H1 (cell line): Measurements from ENCODE around the gene FPR2. TPM values are rescaled to one million over a fixed set of nuclear protein-coding genes. Genes with fewer than 3 reads are reported as not detected.

ENCODE experiments used
- CTCF ChIA-PET: fragments of 300-600 bp; sonication (Branson Sonifier 250); formaldehyde crosslinking; loops from one replicate; lab custom pipeline; 2021; ENCODE audit not compliant: partially characterized antibody; lab: Charles Lee
- POLR2A ChIA-PET: fragments of 300-600 bp; sonication (Branson Sonifier 250); formaldehyde crosslinking; loops from one replicate; lab custom pipeline; 2021; ENCODE audit warnings: inconsistent platforms; ENCODE audit not compliant: partially characterized antibody; lab: Charles Lee
- DNase-seq, 2 experiments: peaks; one replicate each; pipeline versions ENCODE4 v3.0.0 to v3.0.0-alpha.2; 2010 to 2022; ENCODE audit warnings: low spot score in 2 of 2, low read depth in 1 of 2, mixed read lengths in 1 of 2
- FAIRE-seq: peaks from 2 replicates; lab custom pipeline; 2011; peaks lifted over from hg19 to GRCh38; lab: Jason Lieb, UNC
- H2AFZ ChIP-seq: 2 replicates; pipeline ENCODE4 v1.8.1; 2012; ENCODE audit warnings: low read length, inconsistent platforms
- H2AK5ac ChIP-seq: 2 replicates; pipeline ENCODE4 v1.6.1; 2013; ENCODE audit warnings: low read depth, low read length
- H2BK120ac ChIP-seq: replicated peaks from 2 replicates; pipeline ENCODE3; 2013; ENCODE audit warnings: low read depth, low read length, inconsistent platforms
- H2BK12ac ChIP-seq: 2 replicates; pipeline ENCODE4 v1.6.1; 2013; ENCODE audit warnings: low read depth, low read length
- H2BK15ac ChIP-seq: 2 replicates; pipeline ENCODE4 v1.6.1; 2013; ENCODE audit warnings: low read length
- H2BK20ac ChIP-seq: 2 replicates; pipeline ENCODE4 v1.6.1; 2013; ENCODE audit warnings: low read length
- H2BK5ac ChIP-seq: 2 replicates; pipeline ENCODE4 v1.6.1; 2013; ENCODE audit warnings: low read depth, low read length
- H3K14ac ChIP-seq: 2 replicates; pipeline ENCODE4 v1.6.1; 2013; ENCODE audit warnings: inconsistent platforms; ENCODE audit not compliant: insufficient read length
- H3K18ac ChIP-seq: 2 replicates; pipeline ENCODE4 v1.6.1; 2013; ENCODE audit warnings: low read length; ENCODE audit errors: extremely low read depth
- H3K23ac ChIP-seq: 2 replicates; pipeline ENCODE4 v1.6.1; 2013; ENCODE audit warnings: inconsistent platforms; ENCODE audit not compliant: insufficient read length
- H3K23me2 ChIP-seq: 2 replicates; pipeline ENCODE4 v1.6.1; 2013; ENCODE audit warnings: low read depth, low read length
- H3K27ac ChIP-seq: 2 replicates; pipeline ENCODE4 v1.6.1; 2011; ENCODE audit warnings: low read depth, low read length, inconsistent platforms
- H3K27me3 ChIP-seq, 4 experiments: replicated peaks in 1 of 4; 1 replicate in 1 of 4; 2 replicates in 3 of 4; pipeline versions ENCODE4 v1.6.1 to v1.8.1; 2011 to 2013; ENCODE audit warnings: low read length in 3 of 4, mild to moderate bottlenecking in 3 of 4, inconsistent platforms in 2 of 4, mixed read lengths in 2 of 4, moderate library complexity in 1 of 4; ENCODE audit not compliant: control insufficient read depth in 3 of 4, insufficient read depth in 3 of 4; ENCODE audit errors: extremely low read depth in 1 of 4
- H3K36me3 ChIP-seq, 4 experiments: 2 replicates each; pipeline versions ENCODE4 v1.6.1 to v1.8.1; 2011 to 2013; ENCODE audit warnings: mild to moderate bottlenecking in 4 of 4, low read length in 3 of 4, moderate library complexity in 2 of 4, control low read depth in 1 of 4, inconsistent platforms in 1 of 4; ENCODE audit not compliant: insufficient read depth in 4 of 4, control insufficient read depth in 2 of 4
- H3K4ac ChIP-seq: replicated peaks from 2 replicates; pipeline ENCODE3; 2013; ENCODE audit warnings: low read length, low read depth, mixed read lengths, inconsistent platforms; ENCODE audit not compliant: insufficient read length
- H3K4me1 ChIP-seq, 4 experiments: replicated peaks in 1 of 4; 1 replicate in 1 of 4; 2 replicates in 3 of 4; pipeline versions ENCODE4 v1.6.1 to v1.8.1; 2011 to 2013; ENCODE audit warnings: low read length in 3 of 4, inconsistent platforms in 2 of 4, mixed read lengths in 1 of 4; ENCODE audit not compliant: insufficient read depth in 4 of 4, control insufficient read depth in 3 of 4
- H3K4me2 ChIP-seq, 2 experiments: 2 replicates each; pipeline versions ENCODE4 v1.6.1 to v1.8.1; 2011 to 2013; ENCODE audit warnings: low read depth in 2 of 2, low read length in 2 of 2, control low read depth in 1 of 2, inconsistent platforms in 1 of 2, mild to moderate bottlenecking in 1 of 2; ENCODE audit not compliant: insufficient read depth in 1 of 2
- H3K4me3 ChIP-seq, 4 experiments: fragments of 200-600, 300-600 bp in 1 of 4; sonication (generic), shearing (Covaris generic), sonication (Bioruptor Twin) in 1 of 4; 2 replicates each; pipeline versions ENCODE4 v1.5.1 to v1.8.1; 2011 to 2016; ENCODE audit warnings: low read length in 4 of 4, low read depth in 3 of 4, control low read depth in 2 of 4, inconsistent platforms in 2 of 4, mild to moderate bottlenecking in 2 of 4, mixed read lengths in 1 of 4, moderate library complexity in 1 of 4; ENCODE audit not compliant: insufficient read depth in 2 of 4; ENCODE audit errors: extremely low read depth in 1 of 4
- H3K56ac ChIP-seq: replicated peaks from 2 replicates; pipeline ENCODE3; 2013; ENCODE audit warnings: low read depth, mild to moderate bottlenecking, mixed read lengths, low read length, inconsistent platforms; ENCODE audit not compliant: insufficient read length
- H3K79me1 ChIP-seq: 2 replicates; pipeline ENCODE4 v1.6.1; 2013; ENCODE audit warnings: low read depth, low read length, control low read depth
- H3K79me2 ChIP-seq, 2 experiments: 2 replicates each; pipeline versions ENCODE4 v1.6.1 to v1.8.1; 2012 to 2013; ENCODE audit warnings: low read length in 2 of 2, mild to moderate bottlenecking in 2 of 2, inconsistent platforms in 1 of 2; ENCODE audit not compliant: insufficient read depth in 2 of 2, control insufficient read depth in 1 of 2
- H3K9ac ChIP-seq, 4 experiments: replicated peaks in 1 of 4; 1 replicate in 1 of 4; 2 replicates in 3 of 4; pipeline versions ENCODE4 v1.6.1 to v1.8.1; 2011 to 2013; ENCODE audit warnings: low read depth in 3 of 4, low read length in 3 of 4, control low read depth in 2 of 4, mild to moderate bottlenecking in 2 of 4, moderate library complexity in 2 of 4, inconsistent platforms in 1 of 4; ENCODE audit errors: extremely low read depth in 1 of 4
- H3K9me3 ChIP-seq, 2 experiments: 2 replicates each; pipeline versions ENCODE4 v1.6.1 to v1.8.1; 2012 to 2013; ENCODE audit warnings: mild to moderate bottlenecking in 2 of 2, moderate library complexity in 2 of 2, control low read depth in 1 of 2, inconsistent platforms in 1 of 2, low read depth in 1 of 2, low read length in 1 of 2, mixed read lengths in 1 of 2; ENCODE audit not compliant: insufficient read depth in 2 of 2
- H4K20me1 ChIP-seq, 2 experiments: replicated peaks in 1 of 2; 2 replicates each; pipeline versions ENCODE3 to v1.8.1; 2011 to 2013; ENCODE audit warnings: inconsistent platforms in 2 of 2, low read length in 2 of 2, mild to moderate bottlenecking in 1 of 2; ENCODE audit not compliant: insufficient read depth in 2 of 2, control insufficient read depth in 1 of 2
- H4K5ac ChIP-seq: 2 replicates; pipeline ENCODE4 v1.6.1; 2013; ENCODE audit warnings: low read length, low read depth, mixed read lengths, inconsistent platforms; ENCODE audit not compliant: insufficient read length
- H4K8ac ChIP-seq: 2 replicates; pipeline ENCODE4 v1.8.0; 2013; ENCODE audit warnings: mild to moderate bottlenecking, moderate library complexity, low read length, inconsistent platforms; ENCODE audit not compliant: insufficient read depth; ENCODE audit errors: extremely low read depth
- H4K91ac ChIP-seq: replicated peaks from 2 replicates; pipeline ENCODE3; 2013; ENCODE audit warnings: low read length, mixed read lengths, inconsistent platforms; ENCODE audit not compliant: insufficient read length
- ASH2L ChIP-seq: fragments of 200-600, 300-600 bp; sonication (generic); IDR thresholded peaks from one replicate; pipeline ENCODE4 v1.7.1; 2017; ENCODE audit warnings: low read length
- BRCA1 ChIP-seq: IDR thresholded peaks from 2 replicates; pipeline ENCODE4 v1.6.1; 2012; ENCODE audit warnings: low read depth, low read length, improper control_type of control experiment
- CHD1 ChIP-seq: IDR thresholded peaks from 2 replicates; pipeline ENCODE4 v1.6.1; 2012; ENCODE audit warnings: low read depth, low read length, improper control_type of control experiment
- EGR1 ChIP-seq: IDR thresholded peaks from 2 replicates; pipeline ENCODE4 v1.6.1; 2011; ENCODE audit warnings: low read depth, low read length, borderline replicate concordance
- FOSL1 ChIP-seq: IDR thresholded peaks from 2 replicates; pipeline ENCODE4 v1.6.1; 2011; ENCODE audit warnings: mild to moderate bottlenecking, low read depth, low read length, moderate library complexity; ENCODE audit not compliant: insufficient read depth
- GTF2F1 ChIP-seq: IDR thresholded peaks from 2 replicates; pipeline ENCODE4 v1.6.1; 2012; ENCODE audit warnings: low read depth, low read length, improper control_type of control experiment, borderline replicate concordance
- HDAC6 ChIP-seq: IDR thresholded peaks from one replicate; pipeline ENCODE4 v1.7.1; 2012; ENCODE audit warnings: low read depth, mild to moderate bottlenecking, inconsistent platforms, low read length, moderate library complexity
- KDM1A ChIP-seq: fragments of 200-600, 300-600 bp; sonication (generic); IDR thresholded peaks from 2 replicates; pipeline ENCODE4 v1.7.1; 2016; ENCODE audit warnings: mild to moderate bottlenecking, low read length, borderline replicate concordance
- MAX ChIP-seq: IDR thresholded peaks from 2 replicates; pipeline ENCODE4 v1.6.1; 2012; ENCODE audit warnings: inconsistent platforms
- POU5F1 ChIP-seq: IDR thresholded peaks from 2 replicates; pipeline ENCODE4 v1.6.1; 2011; ENCODE audit warnings: low read depth, mild to moderate bottlenecking, low read length, moderate library complexity
- SIX5 ChIP-seq: IDR thresholded peaks from 2 replicates; pipeline ENCODE4 v1.6.1; 2011; ENCODE audit warnings: mild to moderate bottlenecking, low read depth, low read length
- TBP ChIP-seq: IDR thresholded peaks from 2 replicates; pipeline ENCODE4 v1.6.1; 2011; ENCODE audit warnings: low read depth, low read length, improper control_type of control experiment
- TCF12 ChIP-seq: IDR thresholded peaks from 2 replicates; pipeline ENCODE4 v1.6.1; 2011; ENCODE audit warnings: low read depth, mild to moderate bottlenecking, low read length
- TEAD4 ChIP-seq: IDR thresholded peaks from 2 replicates; pipeline ENCODE4 v1.6.1; 2012; ENCODE audit warnings: low read depth, low read length, inconsistent platforms, mixed read lengths
- WGBS, 2 experiments: shearing (Covaris generic) in 1 of 2; methylation state at CpG; one replicate each; pipeline versions ENCODE4 v1.1.6 to v1.1.7; 2013 to 2015; ENCODE audit warnings: low lambda C conversion rate in 2 of 2, mixed read lengths in 2 of 2, inconsistent platforms in 1 of 2, low coverage in 1 of 2, missing lambda C conversion rate in 1 of 2; ENCODE audit not compliant: insufficient replicate concordance in 2 of 2, insufficient coverage in 1 of 2, insufficient read length in 1 of 2; ENCODE audit errors: extremely low coverage in 1 of 2, missing lambda C conversion rate in 1 of 2; 5-methylcytosine and 5-hydroxymethylcytosine counted together
- polyA plus RNA-seq, 7 experiments: library from polyadenylated mRNA; depleted of rRNA in 3 of 7; stranded (reverse) in 5 of 7; unstranded in 2 of 7; fragments of >200 nt in 5 of 7; fragments of 200-250 nt in 2 of 7; gene quantifications; 1 replicate in 5 of 7; 2 replicates in 1 of 7; 4 replicates in 1 of 7; pipeline versions ENCODE4 v1.2.1 to v1.2.3, GENCODE V29; 2011 to 2013; ENCODE audit warnings: missing spikeins in 2 of 7, mixed read lengths in 2 of 7
- total RNA-seq: library from RNA; stranded (reverse); fragmentation: NEBNext Ultra II Directional; extraction: Animal tissue kit (Norgen Biotek cat#: 25700); gene quantifications from 2 replicates; pipeline ENCODE4 v1.2.1, GENCODE V29; 2021

FPR2 gene
- total and polyA plus RNA-seq, 2 of the 8 experiments (the other 6 are each of a cell fraction or from before 2014, with no cell fraction given), result 0.17 TPM; not detected in 1

- Histone ChIP-seq H3K27me3 (no peaks in the 10 kb centered on the region), H2BK20ac (no peak overlapping the region), H4K91ac (no peak overlapping the region), H4K5ac (no peak overlapping the region), H3K56ac (no peak overlapping the region), H3K18ac (no peak overlapping the region), H3K23ac (no peak overlapping the region), H3K9me3 (peaks cover 0 to 9% of the 10 kb centered on the region in 2 experiments; a peak in 1 of 4 replicates), H2BK120ac (no peak overlapping the region), H3K4me1 (no peaks in the 10 kb centered on the region), H3K27ac (no peak overlapping the region), H2BK5ac (no peak overlapping the region), H3K79me1 (no peaks in the 10 kb centered on the region), H2BK12ac (no peak overlapping the region), H3K23me2 (no peaks in the 10 kb centered on the region), H2AFZ (no peak overlapping the region), H4K20me1 (no peaks in the 10 kb centered on the region), H3K4ac (no peak overlapping the region), H3K9ac (no peak overlapping the region), H2AK5ac (no peak overlapping the region), H3K4me2 (no peak overlapping the region), H3K4me3 (no peak overlapping the region), H3K36me3 (no peaks in the 10 kb centered on the region), H4K8ac (no peak overlapping the region), H3K14ac (no peak overlapping the region), H3K79me2 (no peaks in the 10 kb centered on the region), H2BK15ac (no peak overlapping the region)
- ChIA-PET CTCF (interaction anchor here (1.5 to 2.6 kb wide), 2 partner anchors 31 to 34 kb away, joined by 3 to 8 read pairs; no protein-coding TSS in a partner anchor), POLR2A (interaction anchor here (1.6 kb wide), 1 partner anchor 11 kb away, joined by 3 read pairs; no protein-coding TSS in a partner anchor)
- WGBS, 2 experiments, result 81% methylated on average over 3 of the region's 3 CpGs; no CpG with 5 or more reads in 1 of the 2 experiments
- FAIRE-seq (no peak), DNase-seq (no peak)
- TF ChIP-seq FOSL1 (no peak), POU5F1 (no peak), EGR1 (no peak), HDAC6 (no peak), TEAD4 (no peak), ASH2L (no peak), TCF12 (no peak), CHD1 (no peak), BRCA1 (no peak), KDM1A (no peak), SIX5 (no peak), GTF2F1 (no peak), TBP (no peak), MAX (no peak)
Measured at GRCh38 chr19:51743405-51743804, 17.6 kb upstream of the FPR2 start.
